Smooth muscle cell (in vitro differentiated cells): ENCODE data around the gene NDFIP2. TPM values are rescaled to one million over a fixed set of nuclear protein-coding genes. Genes with fewer than 3 reads are reported as not detected.
A peak's percentile ranks its signal among the peaks of the same experiment; 100 is the strongest.

Source experiments
- DNase-seq: peaks from one replicate; lab custom pipeline; 2025; ENCODE audit not compliant: unreplicated experiment; lab: John Stamatoyannopoulos, UW
- H2AFZ ChIP-seq: fragments of 200-600 bp; sonication (generic); 2 replicates; pipeline ENCODE4 v1.6.0; 2016; ENCODE audit warnings: antibody characterized with exemption, low read depth, mild to moderate bottlenecking
- H3F3A ChIP-seq: fragments of 200-600 bp; sonication (generic); 2 replicates; pipeline ENCODE4 v1.6.0; 2017; ENCODE audit warnings: antibody characterized with exemption, low read depth
- H3K27ac ChIP-seq: fragments of 200-600 bp; sonication (generic); 2 replicates; pipeline ENCODE4 v1.5.1; 2016; ENCODE audit warnings: low read depth, mild to moderate bottlenecking
- H3K27me3 ChIP-seq: fragments of 200-600 bp; sonication (generic); 2 replicates; pipeline ENCODE4 v1.6.1; 2016; ENCODE audit warnings: low read depth, mild to moderate bottlenecking
- H3K36me3 ChIP-seq: fragments of 200-600 bp; sonication (generic); 2 replicates; pipeline ENCODE4 v1.5.1; 2016; ENCODE audit warnings: low read depth
- H3K4me1 ChIP-seq: fragments of 200-600 bp; sonication (generic); 2 replicates; pipeline ENCODE4 v1.5.1; 2016; ENCODE audit warnings: low read depth
- H3K4me2 ChIP-seq: fragments of 200-600 bp; sonication (generic); 2 replicates; pipeline ENCODE4 v1.6.0; 2016; ENCODE audit warnings: mild to moderate bottlenecking
- H3K4me3 ChIP-seq: fragments of 200-600 bp; sonication (generic); 2 replicates; pipeline ENCODE4 v1.5.1; 2016; ENCODE audit warnings: mild to moderate bottlenecking
- H3K79me2 ChIP-seq: fragments of 200-600 bp; sonication (generic); 2 replicates; pipeline ENCODE4 v1.6.0; 2016; ENCODE audit warnings: low read depth, mild to moderate bottlenecking
- H3K9ac ChIP-seq: fragments of 200-600 bp; sonication (generic); 2 replicates; pipeline ENCODE4 v1.6.0; 2016; ENCODE audit warnings: low read depth
- H3K9me3 ChIP-seq: fragments of 200-600 bp; sonication (generic); replicated peaks from 2 replicates; pipeline ENCODE4 v1.5.1; 2016; ENCODE audit warnings: low read depth
- H4K20me1 ChIP-seq: fragments of 200-600 bp; sonication (generic); 2 replicates; pipeline ENCODE4 v1.6.0; 2016; ENCODE audit warnings: low read depth
- CTCF ChIP-seq: fragments of 200-600 bp; sonication (generic); IDR thresholded peaks from 2 replicates; pipeline ENCODE4 v1.5.1; 2017; ENCODE audit warnings: borderline replicate concordance, mild to moderate bottlenecking, antibody characterized with exemption; ENCODE audit not compliant: insufficient read depth, poor library complexity, severe bottlenecking
- WGBS: methylation state at CpG from one replicate; pipeline ENCODE4 v1.1.7; 2016; ENCODE audit warnings: low lambda C conversion rate; 5-methylcytosine and 5-hydroxymethylcytosine counted together
- polyA plus RNA-seq: library from polyadenylated mRNA; unstranded; fragments of >200 nt; fragmentation: Nextera tagmentation; extraction: Ambion mirVana; gene quantifications from 2 replicates; pipeline ENCODE4 v1.2.1, GENCODE V29; 2016
- total RNA-seq: library from RNA; depleted of rRNA; stranded (reverse); fragments of >200 nt; gene quantifications from 2 replicates; pipeline ENCODE4 v1.2.3, GENCODE V29; 2014

The NDFIP2 gene
- total and polyA plus RNA-seq, 2 experiments from 2014 or later, result 34.0 to 75.6 TPM

GRCh38 chr13:79459906-79460305 is 21.0 kb upstream of the NDFIP2 start:
- H3K9ac ChIP-seq, result peak overlapping the region; percentile 73
- no peaks in the 10 kb centered on the region for H3K27me3 ChIP-seq
- H3K4me3 ChIP-seq, result no peak overlapping the region
- H3K9me3 ChIP-seq, result no peaks in the 10 kb centered on the region
- H3F3A ChIP-seq, result peaks cover 4% of the 10 kb centered on the region
- no peaks in the 10 kb centered on the region for H3K4me1 ChIP-seq
- no peak for TF ChIP-seq CTCF
- H3K36me3 ChIP-seq, result no peaks in the 10 kb centered on the region
- H3K79me2 ChIP-seq, result no peaks in the 10 kb centered on the region
- peak overlapping the region; percentile 78 for H3K27ac ChIP-seq
- DNase-seq, result no peak
- H4K20me1 ChIP-seq, result no peaks in the 10 kb centered on the region
- 43% methylated on average over 3 of the region's 3 CpGs for WGBS
- H2AFZ ChIP-seq, result no peak overlapping the region
- H3K4me2 ChIP-seq, result peak overlapping the region; percentile 28

GRCh38 chr13:79462895-79463294 is 18.1 kb upstream of the NDFIP2 start:
- no peaks in the 10 kb centered on the region for H4K20me1 ChIP-seq

GRCh38 chr13:79463604-79464003 is 17.4 kb upstream of the NDFIP2 start:
- Histone ChIP-seq H2AFZ (no peak overlapping the region), H3K9ac (no peak overlapping the region), H3K27me3 (no peaks in the 10 kb centered on the region), H3K27ac (no peak overlapping the region), H3K9me3 (no peaks in the 10 kb centered on the region), H4K20me1 (no peaks in the 10 kb centered on the region), H3K4me3 (no peak overlapping the region), H3F3A (no peaks in the 10 kb centered on the region), H3K4me1 (no peaks in the 10 kb centered on the region), H3K4me2 (no peak overlapping the region), H3K36me3 (no peaks in the 10 kb centered on the region), H3K79me2 (no peaks in the 10 kb centered on the region)
- 100% methylated on average over 1 of the region's 1 CpG for WGBS
- no peak for DNase-seq
- TF ChIP-seq CTCF, result no peak

More at GRCh38 chr13:79462895-79463294, 18.1 kb upstream of the NDFIP2 start:
- Histone ChIP-seq H3K27me3 (no peaks in the 10 kb centered on the region), H2AFZ (no peak overlapping the region), H3K79me2 (no peaks in the 10 kb centered on the region), H3K9me3 (no peaks in the 10 kb centered on the region), H3K4me2 (no peak overlapping the region), H3K9ac (no peak overlapping the region), H3K4me1 (no peaks in the 10 kb centered on the region), H3K36me3 (no peaks in the 10 kb centered on the region), H3F3A (no peaks in the 10 kb centered on the region), H3K27ac (no peak overlapping the region), H3K4me3 (no peak overlapping the region)
- TF ChIP-seq CTCF, result no peak
- DNase-seq, result no peak

GRCh38 chr13:79466872-79467271 is 14.1 kb upstream of the NDFIP2 start:
- Histone ChIP-seq H4K20me1 (no peaks in the 10 kb centered on the region), H3F3A (no peaks in the 10 kb centered on the region), H3K4me1 (no peaks in the 10 kb centered on the region), H3K36me3 (no peaks in the 10 kb centered on the region), H3K4me3 (no peak overlapping the region), H3K9me3 (no peaks in the 10 kb centered on the region), H3K27me3 (no peaks in the 10 kb centered on the region), H3K79me2 (no peaks in the 10 kb centered on the region), H3K9ac (no peak overlapping the region), H3K27ac (no peak overlapping the region), H3K4me2 (no peak overlapping the region), H2AFZ (no peak overlapping the region)
- no peak for TF ChIP-seq CTCF
- 65% methylated on average over 2 of the region's 2 CpGs for WGBS
- no peak for DNase-seq
